Measurements from ENCODE around the gene ACACB.

ACACB gene

GRCh38 chr12:109278912-109279311 lies 162.5 kb downstream of the ACACB start:
- no peak for DNase-seq (ENCODE audit: low spot score)

GRCh38 chr12:109279525-109279924 lies 163.1 kb downstream of the ACACB start:
- DNase-seq (ENCODE audit: low spot score): no peak

GRCh38 chr12:109281452-109281851 lies 165.1 kb downstream of the ACACB start:
- DNase-seq (ENCODE audit: low spot score): no peak

- DNase-seq (ENCODE audit: low spot score): no peak
These were observed 168.0 kb downstream of the ACACB start for GRCh38 chr12:109284392-109284791.

- no peak for DNase-seq (ENCODE audit: low spot score)
These were observed 169.9 kb downstream of the ACACB start for GRCh38 chr12:109286252-109286651.

- DNase-seq (ENCODE audit: low spot score): no peak
These were observed 170.3 kb downstream of the ACACB start for GRCh38 chr12:109286652-109287051.

- no peak for DNase-seq (ENCODE audit: low spot score)
These were observed 170.8 kb downstream of the ACACB start for GRCh38 chr12:109287181-109287580.

- DNase-seq (ENCODE audit: low spot score): no peak
These were observed 171.6 kb downstream of the ACACB start for GRCh38 chr12:109287811-109288469.

GRCh38 chr12:109288571-109288970 lies 172.2 kb downstream of the ACACB start:
- no peak for DNase-seq (ENCODE audit: low spot score)

GRCh38 chr12:109289004-109289403 lies 172.6 kb downstream of the ACACB start:
- no peak for DNase-seq (ENCODE audit: low spot score)

- DNase-seq (ENCODE audit: low spot score): no peak
These were observed 173.2 kb downstream of the ACACB start for GRCh38 chr12:109289551-109289950.

GRCh38 chr12:109290061-109290460 lies 173.7 kb downstream of the ACACB start:
- DNase-seq (ENCODE audit: low spot score): no peak

GRCh38 chr12:109291117-109291516 lies 174.7 kb downstream of the ACACB start:
- no peak for DNase-seq (ENCODE audit: low spot score)

GRCh38 chr12:109291521-109292341 lies 175.3 kb downstream of the ACACB start:
- no peak for DNase-seq (ENCODE audit: low spot score)

- no peak for DNase-seq (ENCODE audit: low spot score)
These were observed 175.9 kb downstream of the ACACB start for GRCh38 chr12:109292342-109292711.

- DNase-seq (ENCODE audit: low spot score): no peak
These were observed 176.7 kb downstream of the ACACB start for GRCh38 chr12:109293106-109293505.

GRCh38 chr12:109294286-109294796 lies 178.0 kb downstream of the ACACB start:
- no peak for DNase-seq (ENCODE audit: low spot score)

GRCh38 chr12:109295764-109296425 lies 179.5 kb downstream of the ACACB start:
- DNase-seq (ENCODE audit: low spot score): no peak

- no peak for DNase-seq (ENCODE audit: low spot score)
These were observed 180.0 kb downstream of the ACACB start for GRCh38 chr12:109296431-109296830.

GRCh38 chr12:109299849-109300248 lies 183.5 kb downstream of the ACACB start:
- no peak for DNase-seq (ENCODE audit: low spot score)

GRCh38 chr12:109301643-109302168 lies 185.3 kb downstream of the ACACB start:
- DNase-seq (ENCODE audit: low spot score): no peak

GRCh38 chr12:109302358-109302757 lies 186.0 kb downstream of the ACACB start:
- DNase-seq (ENCODE audit: low spot score): no peak

- DNase-seq (ENCODE audit: low spot score): no peak
These were observed 186.4 kb downstream of the ACACB start for GRCh38 chr12:109302770-109303169.
